ENCODE data around the gene RNF43. TPM values are rescaled to one million over a fixed set of nuclear protein-coding genes. Genes with fewer than 3 reads are reported as not detected.

The RNF43 gene
- total RNA-seq, 1 experiment from 2014 or later = 0.42 TPM

DNA sequence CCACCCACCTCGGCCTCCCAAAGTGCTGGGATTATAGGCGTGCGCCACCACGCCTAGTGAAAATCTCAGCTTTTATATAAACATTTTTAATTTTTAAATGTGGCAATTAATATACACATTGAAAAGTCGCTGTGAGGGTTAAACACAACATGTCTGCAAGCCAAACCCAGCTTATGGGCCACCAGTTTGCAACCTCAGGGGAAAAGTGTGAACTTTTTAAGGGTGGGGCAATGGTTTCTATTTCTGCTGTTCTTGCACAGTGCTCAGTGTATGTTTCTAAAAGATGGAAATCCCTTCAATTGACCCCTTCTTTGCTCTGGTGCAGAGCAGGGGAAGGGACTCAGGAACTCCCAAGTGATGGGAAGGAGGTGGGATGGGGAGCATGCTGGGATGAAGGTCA lies 47.0 kb downstream of the RNF43 start:
- no peak overlapping the region for H4K91ac ChIP-seq (ENCODE audit: insufficient read length, low read depth, low read length)
- H2BK12ac ChIP-seq (ENCODE audit: insufficient read length, low read depth, low read length) = no peak overlapping the region
- no peak overlapping the region for H3K4ac ChIP-seq (ENCODE audit: low read depth, low read length)
- no peaks in the 10 kb centered on the region for H3K4me1 ChIP-seq (ENCODE audit: insufficient read depth, low read length)
- DNase-seq = no peak
- H2BK15ac ChIP-seq (ENCODE audit: low read depth, low read length) = no peak overlapping the region
- H3K23ac ChIP-seq (ENCODE audit: insufficient read length, low read depth, low read length) = no peak overlapping the region
- H2AFZ ChIP-seq (ENCODE audit: low read length) = no peak overlapping the region
- no peak overlapping the region for H4K8ac ChIP-seq (replicated peaks; ENCODE audit: insufficient read length, low read depth, low read length)
- H2BK120ac ChIP-seq (ENCODE audit: low read depth, low read length, poor library complexity, severe bottlenecking) = no peak overlapping the region
- H3K79me2 ChIP-seq (ENCODE audit: insufficient read depth, low read length) = no peaks in the 10 kb centered on the region
- Mint-ChIP-seq H3K4me3 (no peak overlapping the region), H3K27ac (peak overlapping the region in 1 of 3 experiments; percentile 23; a peak in 1 of 7 replicates), H3K9me3 (no peaks in the 10 kb centered on the region), H3K36me3 (ENCODE audit: insufficient read depth in 1 of 3, low read depth in 3 of 3) (no peaks in the 10 kb centered on the region; a peak in 1 of 7 replicates), H3K27me3 (ENCODE audit: low read depth) (no peaks in the 10 kb centered on the region; the same call in 1 of the 2 replicates), H3K4me1 (peaks cover 4 to 5% of the 10 kb centered on the region in 2 experiments)
- H3K14ac ChIP-seq (ENCODE audit: insufficient read depth, low read length) = 0 out of 2 replicates have a peak overlapping the region, but pooled peaks have one; percentile 10
- H3K23me2 ChIP-seq (ENCODE audit: insufficient read length, low read depth, low read length, poor library complexity, severe bottlenecking) = no peaks in the 10 kb centered on the region
- no peak overlapping the region for H2AK5ac ChIP-seq (ENCODE audit: insufficient read length, low read length)
- TF ChIP-seq, protein P1, sequence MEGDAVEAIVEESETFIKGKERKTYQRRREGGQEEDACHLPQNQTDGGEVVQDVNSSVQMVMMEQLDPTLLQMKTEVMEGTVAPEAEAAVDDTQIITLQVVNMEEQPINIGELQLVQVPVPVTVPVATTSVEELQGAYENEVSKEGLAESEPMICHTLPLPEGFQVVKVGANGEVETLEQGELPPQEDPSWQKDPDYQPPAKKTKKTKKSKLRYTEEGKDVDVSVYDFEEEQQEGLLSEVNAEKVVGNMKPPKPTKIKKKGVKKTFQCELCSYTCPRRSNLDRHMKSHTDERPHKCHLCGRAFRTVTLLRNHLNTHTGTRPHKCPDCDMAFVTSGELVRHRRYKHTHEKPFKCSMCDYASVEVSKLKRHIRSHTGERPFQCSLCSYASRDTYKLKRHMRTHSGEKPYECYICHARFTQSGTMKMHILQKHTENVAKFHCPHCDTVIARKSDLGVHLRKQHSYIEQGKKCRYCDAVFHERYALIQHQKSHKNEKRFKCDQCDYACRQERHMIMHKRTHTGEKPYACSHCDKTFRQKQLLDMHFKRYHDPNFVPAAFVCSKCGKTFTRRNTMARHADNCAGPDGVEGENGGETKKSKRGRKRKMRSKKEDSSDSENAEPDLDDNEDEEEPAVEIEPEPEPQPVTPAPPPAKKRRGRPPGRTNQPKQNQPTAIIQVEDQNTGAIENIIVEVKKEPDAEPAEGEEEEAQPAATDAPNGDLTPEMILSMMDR (conservative IDR thresholded peaks at IDR 0.05) = no peak
- no peak overlapping the region for H2BK20ac ChIP-seq (ENCODE audit: low read depth, low read length, poor library complexity, severe bottlenecking)
- no peaks in the 10 kb centered on the region for H3K9me3 ChIP-seq (ENCODE audit: control insufficient read depth, low read depth, low read length)
- no peaks in the 10 kb centered on the region for H3K79me1 ChIP-seq (ENCODE audit: insufficient read depth, low read depth, low read length, poor library complexity, severe bottlenecking)
- no peak overlapping the region for H3T11ph ChIP-seq (ENCODE audit: low read length)
- no peaks in the 10 kb centered on the region for H4K20me1 ChIP-seq (ENCODE audit: control insufficient read depth, insufficient read depth, insufficient read length)
- whole genome bisulfite sequencing (ENCODE audit: extremely low coverage, insufficient read length, low lambda C conversion rate) = no CpG with 5 or more reads among the region's 5 CpGs
- H3K18ac ChIP-seq (ENCODE audit: insufficient read length, low read depth, low read length) = no peak overlapping the region
- H3K27me3 ChIP-seq (ENCODE audit: insufficient read depth, low read length) = no peaks in the 10 kb centered on the region
- H4K5ac ChIP-seq (ENCODE audit: insufficient read length, low read depth, low read length) = no peak overlapping the region
- no peak overlapping the region for H3K27ac ChIP-seq (ENCODE audit: insufficient read length, low read depth, low read length)
- H3K56ac ChIP-seq (ENCODE audit: insufficient read length, low read depth, low read length) = no peak overlapping the region
- H2BK5ac ChIP-seq (ENCODE audit: insufficient read length, low read length) = no peak overlapping the region
- H3K9ac ChIP-seq (ENCODE audit: extremely low read depth, insufficient read length, low read length) = no peak overlapping the region
- H3K4me2 ChIP-seq (ENCODE audit: insufficient read depth, insufficient read length, low read length) = no peak overlapping the region
